Gastrocnemius medialis (tissue), 4 donors: ENCODE data around the gene NT5E.

Experiments used
- CTCF ChIP-seq, 5 experiments: fragments of 450-650 bp in 3 of 5; fragments of 200-600 bp in 2 of 5; sonication (generic) in 2 of 5; IDR thresholded peaks in 4 of 5; conservative IDR thresholded peaks in 1 of 5; 1 replicate in 4 of 5; 2 replicates in 1 of 5; pipeline ENCODE4 v1.5.1; 2016 to 2019; ENCODE audit warnings: antibody characterized with exemption in 5 of 5, mild to moderate bottlenecking in 3 of 5, moderate library complexity in 3 of 5
- POLR2A ChIP-seq, 2 donors: fragments of 450-650 bp; IDR thresholded peaks; one replicate each; pipeline ENCODE4 v1.6.1; 2017; ENCODE audit warnings: antibody characterized with exemption in 2 of 2, mild to moderate bottlenecking in 2 of 2, moderate library complexity in 2 of 2

GRCh38 chr6:85405175-85405852 is 44.6 kb upstream of the NT5E start:
- no peak for TF ChIP-seq CTCF (IDR thresholded peaks at IDR 0.05 in 4 of 5, conservative IDR thresholded peaks at IDR 0.05 in 1 of 5)
- no peak for TF ChIP-seq POLR2A (IDR thresholded peaks at IDR 0.05)
